HG03103 (cell line): Measurements from ENCODE around the gene DMC1.

Source experiments
- ATAC-seq: cut with Tn5 transposase; IDR thresholded peaks from one replicate; pipeline ENCODE4 v1.9.1; 2021; ENCODE audit warnings: low read depth; ENCODE audit not compliant: unreplicated experiment

DMC1 gene

DNA sequence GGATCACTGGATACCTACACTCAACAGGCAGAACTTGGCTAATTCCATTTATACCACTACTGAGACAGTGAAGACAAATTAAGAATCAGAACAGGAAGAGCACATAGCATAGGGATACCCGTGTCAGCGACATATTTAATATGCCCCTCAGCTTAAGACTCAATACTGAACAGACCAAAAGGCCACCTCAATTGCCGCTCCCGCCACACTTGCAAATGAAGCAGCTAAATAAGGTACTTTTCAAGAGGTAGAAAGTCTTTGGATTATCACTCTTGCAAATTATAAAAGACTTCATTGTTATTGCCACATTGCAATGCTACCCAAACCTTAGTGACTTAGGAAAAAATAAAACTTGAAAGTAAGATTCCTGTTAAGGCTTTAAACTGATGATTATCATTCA is 67.0 kb downstream of the DMC1 start:
- no peak for ATAC-seq

DNA sequence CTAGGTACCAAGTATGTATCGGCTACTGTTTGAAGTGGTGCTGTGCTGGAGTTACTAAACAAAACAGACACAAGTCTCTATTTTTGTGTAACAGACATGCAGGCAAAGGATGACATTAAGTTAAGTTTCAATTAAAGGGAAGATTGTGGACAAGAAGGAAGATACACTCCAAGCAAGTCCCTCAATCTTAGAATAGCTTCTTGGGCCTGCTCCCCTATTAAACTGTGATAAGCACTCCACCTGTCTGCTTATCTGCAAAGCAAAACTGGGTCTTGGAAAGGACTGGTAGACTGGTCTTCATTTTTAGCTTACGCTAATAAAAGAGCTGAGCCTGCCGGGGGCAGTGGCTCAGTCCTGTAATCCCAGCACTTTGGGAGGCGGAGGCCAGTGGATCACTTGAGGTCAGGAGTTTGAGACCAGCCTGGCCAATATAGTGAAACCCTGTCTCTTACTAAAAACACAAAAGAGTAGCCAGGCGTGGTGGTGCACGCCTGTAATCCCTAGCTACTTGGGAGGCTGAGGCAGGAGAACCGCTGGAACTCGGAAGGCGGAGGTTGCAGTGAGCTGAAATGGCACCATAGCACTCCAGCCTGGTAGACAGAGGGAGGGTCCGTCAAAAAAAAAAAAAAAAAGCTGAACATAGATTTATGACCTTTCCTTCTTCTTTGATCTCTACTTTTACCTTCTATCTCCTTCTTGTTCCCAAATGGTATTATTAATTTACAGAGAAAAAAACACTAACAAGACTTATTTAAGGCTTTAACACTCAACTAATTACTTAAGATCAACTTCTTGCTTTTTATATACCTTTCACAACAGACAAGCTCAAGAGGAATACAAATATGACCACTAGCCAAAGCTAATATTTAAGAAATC is 67.9 kb downstream of the DMC1 start:
- ATAC-seq: no peak

DNA sequence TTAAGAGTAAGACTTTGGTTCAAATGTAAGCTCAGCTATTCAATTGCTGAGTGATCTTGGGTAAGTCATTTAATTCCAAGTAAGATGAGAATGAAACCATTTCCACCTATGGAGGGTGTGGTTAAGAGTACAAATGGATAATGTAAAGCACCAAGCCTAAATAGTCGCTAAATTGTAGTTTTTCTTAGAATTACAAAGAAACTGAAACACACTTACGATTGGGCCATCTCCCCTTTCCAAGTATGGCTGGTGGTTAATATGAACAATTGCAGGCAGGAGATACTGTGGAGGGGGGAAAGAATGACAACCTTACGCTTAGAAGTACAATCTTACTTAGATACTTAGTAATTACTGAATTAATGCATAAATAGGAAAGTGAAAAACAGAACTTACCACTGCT is 72.1 kb downstream of the DMC1 start:
- ATAC-seq: no peak

DNA sequence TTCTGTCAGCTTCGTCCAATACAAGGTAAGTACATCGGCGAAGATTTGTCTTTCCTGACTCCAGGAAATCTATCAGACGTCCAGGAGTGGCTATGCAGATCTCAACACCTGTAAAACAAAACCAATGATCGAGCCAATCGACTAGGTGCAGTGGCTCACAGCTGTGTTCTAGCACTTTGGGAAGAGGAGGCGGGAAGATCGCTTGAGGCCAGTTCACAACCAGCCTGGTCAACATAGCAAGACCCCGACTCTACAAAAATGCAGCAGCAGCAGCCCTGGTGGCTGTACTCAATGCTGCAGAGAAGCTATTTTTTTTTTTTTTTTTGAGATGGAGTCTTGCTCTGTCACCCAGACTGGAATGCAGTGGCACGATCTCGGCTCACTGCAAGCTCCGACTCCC is 75.0 kb downstream of the DMC1 start:
- no peak for ATAC-seq

DNA sequence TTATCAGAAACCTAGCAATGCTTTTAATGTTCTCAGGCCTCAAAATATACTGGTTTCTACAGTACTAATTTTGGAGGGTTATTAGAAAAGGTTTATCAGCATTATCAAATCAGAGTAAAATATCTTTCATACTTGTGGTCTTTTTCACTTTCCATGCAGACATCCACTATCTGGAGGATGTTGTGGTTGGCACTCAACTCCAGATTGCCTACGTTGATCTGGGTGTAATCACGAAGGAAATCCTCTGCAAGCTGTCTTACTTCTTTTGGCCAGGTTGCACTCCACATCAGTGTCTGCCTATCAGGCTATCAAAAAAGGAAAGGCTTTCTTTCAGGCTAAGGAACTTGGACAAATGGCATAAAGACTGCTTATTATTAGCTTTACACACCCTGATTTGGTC is 75.5 kb downstream of the DMC1 start:
- ATAC-seq: no peak

DNA sequence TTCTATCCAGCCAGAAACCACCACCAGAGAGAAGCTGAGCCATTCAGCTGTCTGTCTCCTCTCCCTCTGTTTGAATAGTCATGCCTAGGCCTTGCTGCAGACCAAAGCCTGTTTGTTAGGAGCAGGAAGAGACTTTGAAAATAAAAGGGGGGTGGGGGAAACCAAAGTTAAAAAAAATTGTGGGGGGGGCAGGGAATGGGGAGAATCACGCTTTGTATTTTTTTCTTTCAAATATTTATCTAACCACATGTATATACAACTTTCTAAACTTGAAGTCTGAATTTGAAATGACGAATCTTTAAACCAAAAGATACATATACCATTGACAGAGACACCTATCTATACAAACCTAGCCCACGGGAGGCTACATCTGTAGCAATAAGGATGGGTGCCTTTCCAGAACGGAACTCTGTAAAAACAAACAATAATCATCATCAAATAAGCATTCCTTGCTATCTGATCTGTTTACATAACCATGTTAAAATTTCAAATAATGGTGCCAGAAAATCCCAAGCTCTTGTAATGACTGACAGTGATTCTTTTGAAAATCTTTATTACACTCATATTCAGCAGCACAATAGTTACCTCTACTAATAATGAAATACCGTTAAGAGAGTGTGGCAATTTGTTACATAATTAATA is 78.2 kb downstream of the DMC1 start:
- ATAC-seq: no peak

DNA sequence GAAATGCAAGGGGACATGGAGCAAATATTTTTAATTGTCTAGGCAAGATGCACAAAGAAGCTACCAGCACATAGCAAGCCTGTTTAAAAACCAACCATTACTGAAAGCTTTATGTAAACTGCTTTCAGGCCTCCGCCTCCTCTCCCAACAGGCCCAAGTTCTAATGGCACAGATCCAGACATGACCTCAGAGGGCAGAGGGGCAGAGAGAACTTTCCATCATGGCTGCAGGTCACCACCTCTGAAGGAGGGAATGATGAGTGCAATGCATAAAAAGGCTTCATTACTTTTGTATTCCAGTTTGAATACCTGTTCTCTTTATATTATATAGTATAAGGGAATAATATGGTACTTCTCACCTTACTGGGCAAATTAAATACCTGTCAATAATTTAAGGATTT is 79.1 kb downstream of the DMC1 start:
- ATAC-seq: no peak

DNA sequence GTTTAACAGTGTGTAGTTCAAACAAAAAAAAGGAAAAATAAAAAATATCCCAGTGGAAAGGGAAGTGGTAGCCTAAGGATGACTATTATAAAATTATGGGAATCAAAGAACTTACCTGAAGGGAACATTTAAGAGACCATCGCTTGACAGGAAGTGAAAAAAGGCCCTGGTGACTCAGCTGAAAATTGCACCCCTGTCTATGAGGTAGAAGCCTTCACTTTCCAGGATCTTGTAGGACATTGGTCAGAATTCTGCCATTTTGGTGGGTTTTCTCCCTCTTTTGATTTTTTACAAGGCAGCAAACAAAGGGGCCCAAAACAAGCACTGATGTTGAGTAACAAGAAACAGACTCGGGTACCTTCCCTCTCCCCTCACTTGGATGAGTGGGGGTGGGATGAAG is 79.5 kb downstream of the DMC1 start:
- no peak for ATAC-seq

DNA sequence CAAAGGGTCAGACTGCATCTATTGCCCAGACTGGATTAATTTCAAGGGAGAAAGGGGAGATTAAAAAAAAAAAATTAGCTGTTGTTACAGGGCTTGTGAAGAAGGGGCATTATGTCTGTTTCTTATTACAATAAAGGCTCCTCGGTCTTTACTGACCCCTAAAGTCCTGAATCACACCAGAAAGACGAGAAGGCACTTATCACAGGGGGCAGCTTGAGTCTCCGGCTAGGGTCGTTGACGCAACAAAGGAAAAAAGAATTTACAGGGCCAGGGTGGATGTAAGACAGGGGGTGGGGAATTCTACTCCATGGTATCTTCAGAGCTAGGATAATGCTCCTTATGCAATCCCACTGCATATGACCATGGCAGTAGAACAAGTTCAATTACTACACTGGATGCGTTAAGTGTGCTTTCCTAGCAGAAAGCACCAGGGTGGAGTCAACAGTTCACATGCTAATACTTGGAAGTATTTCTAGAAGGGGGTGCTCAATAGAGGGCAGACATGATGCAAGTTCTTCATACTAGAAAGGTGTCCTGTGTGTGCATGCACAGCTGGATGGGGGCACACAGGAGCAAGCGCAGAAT is 80.3 kb downstream of the DMC1 start:
- no peak for ATAC-seq

DNA sequence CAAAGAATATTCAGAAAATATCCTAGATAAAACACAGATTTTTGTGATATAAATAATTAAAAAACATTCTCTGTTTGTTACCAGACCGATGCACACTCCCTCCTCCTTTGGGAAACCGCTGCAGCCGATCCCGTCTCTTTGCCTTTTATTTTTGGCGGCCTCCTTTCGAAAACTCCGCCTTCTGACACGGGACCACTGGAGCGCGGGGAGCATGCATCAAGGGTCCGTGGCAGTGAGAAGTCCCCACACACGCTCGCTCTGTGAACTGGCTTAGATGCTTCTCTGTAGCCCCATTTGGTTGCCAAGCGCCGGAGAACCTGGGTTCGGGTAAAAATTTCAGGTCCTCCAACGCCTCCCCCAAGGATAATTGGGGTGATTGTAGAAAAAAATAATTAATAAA is 80.8 kb downstream of the DMC1 start:
- ATAC-seq: no peak

DNA sequence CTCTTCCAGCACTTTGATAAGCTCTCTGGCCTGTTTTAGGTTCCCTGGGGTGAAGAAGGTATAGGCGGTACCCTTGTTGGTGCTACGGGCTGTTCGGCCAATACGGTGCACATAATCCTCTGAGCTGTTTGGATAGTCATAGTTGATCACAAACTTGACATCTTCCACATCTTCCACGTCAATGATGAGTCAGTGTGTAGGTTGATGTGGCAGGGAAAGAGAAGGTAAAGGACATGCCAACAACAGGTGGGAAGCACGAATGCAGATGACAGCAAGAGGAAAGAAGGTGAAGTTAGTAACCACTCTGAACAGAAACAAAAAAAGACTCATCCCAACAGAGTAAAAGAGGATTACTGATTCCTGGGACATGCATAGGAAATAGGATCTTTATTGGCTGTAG is 82.0 kb downstream of the DMC1 start:
- no peak for ATAC-seq

DNA sequence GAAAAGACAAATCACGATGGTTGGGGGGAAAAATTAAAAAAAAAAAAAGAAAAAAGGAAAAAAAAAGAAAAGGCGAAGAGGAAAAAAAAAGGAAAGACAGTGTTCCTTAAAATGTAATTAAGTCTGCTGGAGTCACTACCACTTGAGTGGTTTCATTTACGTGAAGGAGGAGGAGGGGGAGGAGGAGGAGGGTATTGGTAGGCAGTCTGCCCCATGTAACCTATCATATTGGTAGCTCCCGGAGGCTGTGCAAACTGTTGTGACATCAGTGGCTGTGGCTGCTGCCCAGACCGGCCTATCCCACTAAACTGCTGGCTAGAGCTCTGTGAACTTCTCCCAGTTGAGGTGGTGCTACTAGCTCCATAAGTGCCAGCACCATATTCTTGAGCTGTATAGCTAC is 84.2 kb downstream of the DMC1 start:
- no peak for ATAC-seq

DNA sequence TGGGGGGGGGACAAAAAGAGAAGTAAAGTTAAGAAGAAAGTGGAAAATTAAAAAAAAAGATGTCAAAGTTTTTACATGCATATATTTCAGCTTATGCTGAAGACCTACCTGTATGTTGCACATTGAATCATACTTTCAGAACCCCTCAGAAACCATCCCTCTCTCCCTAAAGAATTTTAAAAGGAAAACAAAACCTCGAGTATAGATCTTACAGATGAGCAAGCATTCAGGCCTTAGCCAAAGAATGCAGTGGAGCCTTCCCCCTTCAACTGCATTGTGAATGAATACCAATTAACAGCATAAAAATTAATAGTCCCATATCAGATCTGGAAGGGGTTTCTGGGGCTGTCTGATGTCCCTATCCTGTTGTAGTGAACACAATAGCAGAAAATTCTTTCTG is 85.7 kb downstream of the DMC1 start:
- ATAC-seq: no peak

DNA sequence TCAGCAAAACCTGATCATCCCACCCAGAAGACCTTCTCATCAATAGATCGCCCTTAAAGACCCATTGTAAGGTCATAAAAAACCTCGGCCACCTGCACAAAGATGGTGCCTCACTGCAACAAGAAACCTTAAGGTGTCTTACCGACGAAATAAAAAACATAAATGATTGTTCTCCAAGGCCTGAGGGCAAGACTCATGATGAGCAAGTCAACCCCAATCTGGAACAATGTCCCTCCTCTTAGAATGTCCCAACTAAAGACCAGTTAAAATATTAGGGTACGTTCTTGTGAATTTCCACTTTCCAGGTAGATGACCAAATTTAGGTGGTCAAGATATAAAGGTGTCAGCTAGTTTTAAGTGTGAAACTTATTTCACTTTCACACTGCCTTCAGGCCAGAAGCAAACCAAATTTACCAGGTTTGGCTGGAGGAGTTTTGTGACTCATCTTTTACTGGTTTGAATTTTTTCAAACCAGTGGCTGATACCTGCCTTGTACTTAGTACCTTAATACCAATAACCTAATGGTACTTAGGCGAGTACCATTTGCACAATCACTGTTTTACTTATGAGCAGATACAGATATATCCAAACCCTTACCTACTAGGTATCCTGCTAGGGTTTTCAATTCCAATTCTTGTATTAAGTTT is 87.2 kb downstream of the DMC1 start:
- ATAC-seq: no peak

DNA sequence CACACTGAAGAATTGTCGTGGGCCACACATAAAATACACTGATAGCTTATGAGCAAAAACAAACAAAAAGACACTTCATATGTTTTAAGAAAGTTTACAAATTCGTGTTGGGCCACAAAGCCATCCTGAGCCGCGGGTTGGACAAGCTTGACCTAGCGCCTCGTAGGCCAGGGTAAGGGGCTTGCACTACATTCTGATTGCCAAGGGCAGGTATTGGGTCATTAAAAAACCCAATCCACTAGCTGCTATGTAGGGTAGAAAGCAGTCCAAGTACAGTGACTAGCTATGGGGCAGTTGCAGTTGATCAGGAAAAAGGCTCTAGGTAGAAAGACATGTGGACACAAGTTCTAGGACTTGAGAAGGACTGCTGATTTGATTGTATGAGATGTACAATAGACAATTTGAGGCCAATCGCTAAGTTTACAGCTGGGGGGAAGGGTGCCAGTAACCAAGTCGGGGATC is 88.1 kb downstream of the DMC1 start:
- ATAC-seq: no peak

DNA sequence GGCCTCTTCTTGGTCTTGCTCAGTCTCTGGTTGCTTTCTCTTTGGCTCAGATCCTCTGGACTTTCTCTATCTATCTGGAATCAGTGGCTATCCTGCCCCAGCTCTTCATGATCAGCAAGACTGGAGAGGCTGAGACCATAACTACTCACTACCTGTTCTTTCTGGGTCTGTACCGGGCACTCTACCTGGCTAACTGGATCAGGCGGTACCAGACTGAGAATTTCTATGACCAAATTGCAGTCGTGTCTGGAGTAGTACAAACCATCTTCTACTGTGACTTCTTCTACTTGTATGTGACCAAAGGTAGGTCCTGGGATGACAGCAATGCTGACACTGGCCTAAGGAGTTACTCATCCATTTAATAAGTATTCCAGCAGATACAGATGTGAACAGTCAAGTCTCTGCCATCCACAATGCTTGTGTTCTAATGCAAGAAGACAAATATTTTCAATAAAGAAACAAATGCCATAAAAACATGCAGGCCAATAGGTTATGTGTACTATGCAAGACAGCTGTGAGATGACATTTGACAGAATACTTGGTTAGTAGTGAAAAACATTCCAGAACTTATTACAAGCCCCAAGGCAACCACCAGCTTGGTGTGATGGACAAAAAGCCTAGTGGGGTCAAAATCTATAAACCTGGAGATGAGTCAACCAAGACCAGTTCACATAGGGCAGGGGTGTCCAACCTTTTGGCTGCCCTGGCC is 88.7 kb downstream of the DMC1 start:
- ATAC-seq: no peak

DNA sequence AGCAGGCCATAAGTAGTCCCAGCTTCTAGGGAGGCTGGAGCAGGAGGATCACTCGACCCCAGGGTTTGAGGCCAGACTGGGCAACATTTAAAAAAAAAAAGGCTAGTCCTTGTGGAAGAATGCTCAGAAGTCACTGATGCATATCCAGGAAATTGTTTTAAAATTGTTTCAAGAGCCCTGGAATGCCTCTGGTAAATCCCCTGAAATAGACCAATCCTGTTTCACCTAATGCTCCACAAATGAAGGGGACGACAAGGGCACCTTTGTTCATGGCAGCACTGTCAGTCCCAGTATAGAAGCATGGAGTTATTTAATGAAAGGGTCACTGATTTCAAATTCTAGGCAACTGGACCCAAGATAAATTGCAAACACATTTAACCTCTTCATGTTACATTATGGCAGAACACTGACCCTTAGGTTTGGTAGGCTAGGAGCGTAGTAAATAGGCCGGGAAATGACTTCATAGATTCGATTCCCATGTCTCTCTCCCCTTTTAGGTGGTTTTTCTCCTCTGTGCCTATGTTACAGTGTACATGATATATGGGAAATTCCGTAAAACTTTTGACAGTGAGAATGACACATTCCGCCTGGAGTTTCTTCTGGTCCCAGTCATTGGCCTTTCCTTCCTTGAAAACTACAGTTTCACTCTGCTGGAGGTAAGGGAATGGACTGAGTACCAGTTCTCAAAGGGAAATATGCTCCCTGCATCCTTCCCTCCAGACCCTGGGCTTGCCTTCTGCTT is 90.7 kb downstream of the DMC1 start:
- ATAC-seq: no peak

DNA sequence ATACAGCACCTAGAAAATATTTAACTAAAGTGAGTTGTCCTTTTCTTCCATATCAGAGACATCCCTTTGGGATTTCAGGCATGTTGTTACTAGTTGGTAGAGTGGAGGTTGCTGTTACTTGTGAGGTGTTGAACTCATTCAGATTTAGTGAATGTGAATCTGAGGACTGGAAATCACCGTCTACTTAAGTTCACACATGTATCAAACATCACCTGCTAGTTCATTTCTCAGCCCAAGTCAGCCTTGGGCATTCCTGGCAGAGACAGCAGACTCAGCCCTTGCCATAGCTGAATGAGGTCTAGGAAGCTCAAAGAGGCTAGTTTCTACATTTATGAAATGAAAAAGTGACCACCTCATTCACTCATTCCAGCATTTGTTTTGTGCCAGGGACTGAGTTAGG is 92.4 kb downstream of the DMC1 start:
- no peak for ATAC-seq

DNA sequence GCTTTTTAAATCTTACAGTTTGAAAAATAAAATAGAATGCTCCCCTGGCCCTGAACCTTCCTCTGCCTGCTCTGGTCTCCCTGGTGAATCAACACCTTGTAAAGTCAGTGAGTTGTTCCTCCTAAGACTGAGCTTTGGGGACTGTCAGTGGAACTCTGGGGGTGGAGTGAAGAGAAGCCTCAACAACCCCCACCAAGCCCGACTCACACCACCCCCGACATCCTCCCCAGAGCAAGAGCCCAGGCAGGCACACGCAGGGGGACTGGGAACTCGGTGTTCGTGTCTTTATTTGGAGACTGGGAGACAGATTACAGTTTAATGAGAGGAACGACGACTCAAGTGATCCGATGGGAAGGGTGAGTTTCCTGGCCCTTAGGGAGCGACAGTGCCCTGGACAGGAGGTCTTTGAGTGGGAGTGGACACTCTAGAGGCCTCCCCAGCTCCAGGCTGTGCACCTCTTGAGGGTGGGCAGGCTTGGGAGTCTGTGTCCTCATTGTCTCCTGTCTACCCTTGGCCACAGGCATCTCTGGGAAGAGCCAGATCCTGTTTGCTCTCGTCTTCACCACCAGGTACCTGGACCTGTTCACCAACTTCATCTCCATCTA is 95.9 kb downstream of the DMC1 start:
- ATAC-seq: no peak

DNA sequence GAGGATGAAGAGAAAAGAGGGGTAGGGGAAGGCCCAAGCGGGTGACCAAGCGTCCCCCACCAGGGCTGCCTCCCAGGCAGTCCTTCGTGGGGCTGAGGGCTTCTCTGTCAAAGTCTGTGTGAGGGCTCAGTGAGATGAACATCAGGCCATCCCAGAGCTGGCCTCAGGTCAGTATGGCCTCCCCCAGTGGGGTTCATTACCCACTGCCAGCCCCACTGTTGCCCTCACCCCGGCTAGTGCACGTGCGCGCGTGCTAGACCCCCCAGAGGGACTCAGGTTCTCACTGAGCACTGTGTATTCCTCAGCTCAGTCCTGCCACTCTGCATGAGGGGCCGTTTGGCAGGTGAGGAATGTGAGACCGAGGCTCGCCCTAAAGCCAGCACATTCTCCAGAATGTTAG is 98.7 kb downstream of the DMC1 start:
- no peak for ATAC-seq
